Endothelial cell of umbilical vein (primary cell): ENCODE results near the gene DISP2. TPM values are rescaled to one million over a fixed set of nuclear protein-coding genes. Genes with fewer than 3 reads are reported as not detected.

ENCODE experiments used
- BruUV-seq: library from RNA; stranded (reverse); fragments of 400-500 nt; replicated peaks from 2 replicates; lab custom pipeline; 2021; lab: Mats Ljungman, UMichigan
- CTCF ChIA-PET: fragments of 300-600, 350-600 bp; sonication (Branson Sonifier 250); formaldehyde crosslinking; loops from one replicate; lab custom pipeline; 2021; ENCODE audit warnings: antibody characterized with exemption, inconsistent platforms; lab: Charles Lee
- POLR2A ChIA-PET: fragments of 300-600, 350-600 bp; sonication (Branson Sonifier 250); formaldehyde crosslinking; loops from one replicate; lab custom pipeline; 2021; ENCODE audit warnings: antibody characterized with exemption, inconsistent platforms; lab: Charles Lee
- DNase-seq: peaks from one replicate; pipeline ENCODE4 v3.0.0-alpha.2; 2011; ENCODE audit warnings: low read depth, low spot score
- FAIRE-seq: peaks from 2 replicates; lab custom pipeline; 2011; peaks lifted over from hg19 to GRCh38; lab: Jason Lieb, UNC
- H2AFZ ChIP-seq: 2 replicates; pipeline ENCODE4 v1.6.0; 2012; ENCODE audit warnings: low read depth, low read length, control low read depth, inconsistent platforms
- H3K27ac ChIP-seq: 2 replicates; pipeline ENCODE4 v1.5.1; 2011; ENCODE audit warnings: low read depth, mild to moderate bottlenecking, control low read depth, low read length, moderate library complexity; ENCODE audit not compliant: insufficient read depth
- H3K27me3 ChIP-seq, 2 experiments: 2 replicates each; pipeline versions ENCODE4 v1.6.0 to v1.6.1; 2011; ENCODE audit warnings: low read length in 2 of 2, mixed read lengths in 1 of 2; ENCODE audit not compliant: control insufficient read depth in 2 of 2, insufficient read depth in 2 of 2
- H3K36me3 ChIP-seq, 2 experiments: 2 replicates in 1 of 2; 3 replicates in 1 of 2; pipeline ENCODE4 v1.5.1; 2011; ENCODE audit warnings: low read length in 2 of 2, mild to moderate bottlenecking in 1 of 2, moderate library complexity in 1 of 2; ENCODE audit not compliant: control insufficient read depth in 2 of 2, insufficient read depth in 2 of 2; ENCODE audit errors: extremely low read depth in 1 of 2
- H3K4me1 ChIP-seq: 3 replicates; pipeline ENCODE4 v1.5.1; 2011; ENCODE audit warnings: mild to moderate bottlenecking, low read length; ENCODE audit not compliant: control insufficient read depth, insufficient read depth; ENCODE audit errors: extremely low read depth
- H3K4me2 ChIP-seq: 2 replicates; pipeline ENCODE4 v1.6.1; 2011; ENCODE audit warnings: low read length, control low read depth, mixed read lengths; ENCODE audit not compliant: insufficient read depth
- H3K4me3 ChIP-seq, 3 experiments: fragments of 200-600 bp in 1 of 3; sonication (generic), shearing (Covaris generic) in 1 of 3; replicated peaks in 1 of 3; 2 replicates each; pipeline ENCODE4 v1.5.1; 2011 to 2016; ENCODE audit warnings: control low read depth in 3 of 3, low read length in 3 of 3, mild to moderate bottlenecking in 2 of 3, inconsistent platforms in 1 of 3, low read depth in 1 of 3, moderate library complexity in 1 of 3; ENCODE audit not compliant: insufficient read depth in 1 of 3
- H3K79me2 ChIP-seq: 2 replicates; pipeline ENCODE4 v1.6.0; 2012; ENCODE audit warnings: low read length, inconsistent platforms; ENCODE audit not compliant: control insufficient read depth, insufficient read depth
- H3K9ac ChIP-seq: replicated peaks from 2 replicates; pipeline ENCODE3; 2011; ENCODE audit warnings: low read length, control low read depth; ENCODE audit not compliant: insufficient read depth; ENCODE audit errors: extremely low read depth
- H3K9me1 ChIP-seq: replicated peaks from 3 replicates; pipeline ENCODE4 v1.6.0; 2011; ENCODE audit warnings: mild to moderate bottlenecking, low read length; ENCODE audit not compliant: control insufficient read depth, insufficient read depth; ENCODE audit errors: extremely low read depth
- H3K9me3 ChIP-seq: replicated peaks from 2 replicates; pipeline ENCODE4 v1.5.1; 2012; ENCODE audit warnings: low read length, inconsistent platforms; ENCODE audit not compliant: control insufficient read depth, insufficient read depth
- H4K20me1 ChIP-seq: replicated peaks from 2 replicates; pipeline ENCODE3; 2011; ENCODE audit warnings: mild to moderate bottlenecking, low read length; ENCODE audit not compliant: control insufficient read depth, insufficient read depth; ENCODE audit errors: extremely low read depth
- CTCF ChIP-seq, 2 donors: IDR thresholded peaks; 1 replicate in 1 of 2; 2 replicates in 1 of 2; pipeline ENCODE4 v1.5.1; 2011; ENCODE audit warnings: low read length in 2 of 2, mild to moderate bottlenecking in 2 of 2, moderate library complexity in 2 of 2, control low read depth in 1 of 2, inconsistent platforms in 1 of 2, low read depth in 1 of 2; ENCODE audit not compliant: insufficient read depth in 1 of 2; ENCODE audit errors: extremely low read depth in 1 of 2
- EZH2 ChIP-seq: IDR thresholded peaks from 2 replicates; pipeline ENCODE4 v1.6.1; 2012; ENCODE audit warnings: borderline replicate concordance, low read depth, mild to moderate bottlenecking, moderate library complexity, low read length, inconsistent platforms; ENCODE audit not compliant: severe bottlenecking
- FOS ChIP-seq: IDR thresholded peaks from 2 replicates; pipeline ENCODE4 v1.6.1; 2011; ENCODE audit warnings: mild to moderate bottlenecking, low read length, moderate library complexity, borderline replicate concordance; ENCODE audit not compliant: insufficient read depth
- GATA2 ChIP-seq: IDR thresholded peaks from 2 replicates; pipeline ENCODE4 v1.7.0; 2011; ENCODE audit warnings: low read depth, mild to moderate bottlenecking, moderate library complexity, mixed read lengths, low read length; ENCODE audit not compliant: insufficient read length, insufficient read depth
- JUN ChIP-seq: IDR thresholded peaks from 2 replicates; pipeline ENCODE4 v1.6.1; 2011; ENCODE audit warnings: borderline replicate concordance, low read depth; ENCODE audit not compliant: insufficient read length, insufficient read depth
- MYC ChIP-seq: IDR thresholded peaks from one replicate; pipeline ENCODE4 v1.6.1; 2011; ENCODE audit warnings: mild to moderate bottlenecking, low read depth, low read length
- POLR2A ChIP-seq: IDR thresholded peaks from 2 replicates; pipeline ENCODE4 v1.6.1; 2012; ENCODE audit warnings: low read depth, mild to moderate bottlenecking, control low read depth, low read length
- POLR2AphosphoS5 ChIP-seq: IDR thresholded peaks from 2 replicates; pipeline ENCODE4 v1.6.1; 2012; ENCODE audit warnings: low read depth, mild to moderate bottlenecking, control low read depth, low read length, moderate library complexity; ENCODE audit not compliant: insufficient read depth
- dilution Hi-C: fragments of 300-500 bp; cut with MboI; formaldehyde crosslinking; loops from one replicate; pipeline ENCODE4 v1.15.0; 2019; ENCODE audit warnings: low sequenced_read_pairs; ENCODE audit not compliant: extremely low pct_ligation_motif_present
- intact Hi-C: fragments of 100-400 bp; cut with micrococcal nuclease; formaldehyde crosslinking; loops from one replicate; pipeline ENCODE4 v1.10.0; 2022
- polyA plus RNA-seq, 4 experiments: library from polyadenylated mRNA; depleted of rRNA in 3 of 4; stranded (reverse) in 3 of 4; unstranded in 1 of 4; fragments of >200 nt; gene quantifications; 2 replicates each; pipeline versions ENCODE4 v1.2.1 to v1.2.3, GENCODE V29; 2011 to 2012; ENCODE audit warnings: missing spikeins in 1 of 4
- total RNA-seq: library from RNA; stranded (reverse); gene quantifications from 2 replicates; pipeline ENCODE4 v1.2.3, GENCODE V29; 2021
- TF ChIP-seq, protein P1 (sequence below): IDR thresholded peaks from 2 replicates; pipeline ENCODE4 v1.6.1; 2011; ENCODE audit not compliant: insufficient read depth, insufficient read length

Gene DISP2
- total and polyA plus RNA-seq, 2 donors (not counting 3 experiments of a cell fraction or from before 2014, with no cell fraction given), result 0.10 to 1.2 TPM

GRCh38 chr15:40415226-40415625, 57.2 kb downstream of the DISP2 start:
- H3K36me3 ChIP-seq, result peaks cover 21 to 48% of the 10 kb centered on the region in 2 experiments
- H3K27ac ChIP-seq, result no peak overlapping the region
- H4K20me1 ChIP-seq, result no peaks in the 10 kb centered on the region
- ChIA-PET CTCF (interaction anchor here (1.2 to 1.7 kb wide), 3 partner anchors 9 to 71 kb away, joined by 3 to 7 read pairs (median 4); partner anchors contain the start of gene IVD), POLR2A (no interaction called here)
- H3K79me2 ChIP-seq, result no peaks in the 10 kb centered on the region
- intact Hi-C loops (no loop called here), dilution Hi-C loops (no loop called here)
- H3K9ac ChIP-seq, result no peak overlapping the region
- no peak overlapping the region for H2AFZ ChIP-seq
- TF ChIP-seq GATA2 (no peak), POLR2AphosphoS5 (no peak), FOS (no peak), EZH2 (no peak), MYC (no peak), CTCF (IDR thresholded peaks at IDR 0.05; ENCODE audit: extremely low read depth in 1 of 2, insufficient read depth in 1 of 2, low read depth in 1 of 2, low read length in 2 of 2) (no peak), JUN (no peak), POLR2A (no peak)
- TF ChIP-seq, protein P1, sequence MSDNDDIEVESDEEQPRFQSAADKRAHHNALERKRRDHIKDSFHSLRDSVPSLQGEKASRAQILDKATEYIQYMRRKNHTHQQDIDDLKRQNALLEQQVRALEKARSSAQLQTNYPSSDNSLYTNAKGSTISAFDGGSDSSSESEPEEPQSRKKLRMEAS, result no peak
- H3K4me2 ChIP-seq, result no peak overlapping the region
- no peaks in the 10 kb centered on the region for H3K27me3 ChIP-seq
- no peaks in the 10 kb centered on the region for H3K9me1 ChIP-seq
- no peaks in the 10 kb centered on the region for H3K4me1 ChIP-seq
- BruUV-seq, result no TSS peak
- no peaks in the 10 kb centered on the region for H3K9me3 ChIP-seq
- FAIRE-seq, result no peak
- H3K4me3 ChIP-seq, result no peak overlapping the region
- no peak for DNase-seq
